NCI-H2196 (cell line): ENCODE data around the gene INSR.
A peak's percentile ranks its signal among the peaks of the same experiment; 100 is the strongest.
"Not testable (repeated sequence)": the region's sequence is repeated elsewhere in the genome, so short reads cannot be mapped to it uniquely, and the experiment has no call there.

Source experiments
- DNase-seq: peaks from one replicate; lab custom pipeline; 2025; ENCODE audit not compliant: unreplicated experiment; lab: John Stamatoyannopoulos, UW

The INSR gene

GRCh38 chr19:7104747-7105447 lies 189.3 kb downstream of the INSR start:
- no peak for DNase-seq

DNA sequence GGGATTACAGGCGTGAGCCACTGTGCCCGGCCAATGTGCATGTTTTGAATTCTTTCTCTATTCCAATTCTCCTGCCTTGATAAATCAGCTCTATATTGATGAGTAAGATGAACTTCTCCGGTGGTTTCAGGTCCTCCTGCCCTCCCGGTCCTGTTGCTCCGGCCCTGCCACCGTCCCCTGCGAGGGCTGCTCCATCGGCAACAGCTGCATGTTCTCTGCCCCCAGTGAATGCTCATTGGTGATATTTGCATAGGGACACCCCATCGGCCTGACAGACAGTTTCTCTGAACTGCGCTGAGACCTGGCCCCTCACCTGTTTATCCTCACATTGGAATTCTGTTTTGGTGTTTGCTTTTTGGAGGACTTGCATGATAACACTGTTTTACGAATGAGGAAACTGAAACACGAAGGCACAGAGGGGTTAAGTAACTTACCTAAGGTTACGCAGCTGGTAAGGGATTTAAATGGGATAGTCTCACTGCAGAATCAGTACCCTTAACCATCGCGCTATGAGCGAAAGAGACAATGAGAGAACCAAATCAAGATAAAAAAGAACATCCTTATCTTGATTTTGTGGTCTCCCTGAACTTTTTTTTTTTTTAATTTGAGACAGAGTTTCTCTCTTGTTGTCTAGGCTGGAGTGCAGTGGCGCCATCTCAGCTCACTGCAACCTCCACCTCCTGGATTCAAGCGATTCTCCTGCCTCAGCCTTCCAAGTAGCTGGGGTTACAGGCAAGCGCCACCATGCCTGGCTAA lies 192.5 kb downstream of the INSR start:
- DNase-seq = no peak

DNA sequence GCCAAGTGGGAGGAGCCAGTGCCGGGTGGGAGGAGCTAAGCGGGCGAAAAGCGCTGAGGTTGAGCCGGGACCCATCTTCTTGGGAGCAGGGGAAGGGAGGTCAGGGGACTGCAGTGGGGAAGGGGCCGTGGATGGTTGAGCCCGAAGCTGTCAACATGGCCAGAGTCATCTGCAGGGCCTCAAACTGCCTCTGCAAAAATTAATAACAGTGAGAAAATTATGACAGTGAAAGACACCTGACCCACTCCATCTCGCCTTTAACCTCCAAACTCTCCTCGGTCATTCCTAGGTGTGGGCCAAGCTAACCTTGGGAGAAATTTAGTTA lies 194.7 kb downstream of the INSR start:
- no peak for DNase-seq

DNA sequence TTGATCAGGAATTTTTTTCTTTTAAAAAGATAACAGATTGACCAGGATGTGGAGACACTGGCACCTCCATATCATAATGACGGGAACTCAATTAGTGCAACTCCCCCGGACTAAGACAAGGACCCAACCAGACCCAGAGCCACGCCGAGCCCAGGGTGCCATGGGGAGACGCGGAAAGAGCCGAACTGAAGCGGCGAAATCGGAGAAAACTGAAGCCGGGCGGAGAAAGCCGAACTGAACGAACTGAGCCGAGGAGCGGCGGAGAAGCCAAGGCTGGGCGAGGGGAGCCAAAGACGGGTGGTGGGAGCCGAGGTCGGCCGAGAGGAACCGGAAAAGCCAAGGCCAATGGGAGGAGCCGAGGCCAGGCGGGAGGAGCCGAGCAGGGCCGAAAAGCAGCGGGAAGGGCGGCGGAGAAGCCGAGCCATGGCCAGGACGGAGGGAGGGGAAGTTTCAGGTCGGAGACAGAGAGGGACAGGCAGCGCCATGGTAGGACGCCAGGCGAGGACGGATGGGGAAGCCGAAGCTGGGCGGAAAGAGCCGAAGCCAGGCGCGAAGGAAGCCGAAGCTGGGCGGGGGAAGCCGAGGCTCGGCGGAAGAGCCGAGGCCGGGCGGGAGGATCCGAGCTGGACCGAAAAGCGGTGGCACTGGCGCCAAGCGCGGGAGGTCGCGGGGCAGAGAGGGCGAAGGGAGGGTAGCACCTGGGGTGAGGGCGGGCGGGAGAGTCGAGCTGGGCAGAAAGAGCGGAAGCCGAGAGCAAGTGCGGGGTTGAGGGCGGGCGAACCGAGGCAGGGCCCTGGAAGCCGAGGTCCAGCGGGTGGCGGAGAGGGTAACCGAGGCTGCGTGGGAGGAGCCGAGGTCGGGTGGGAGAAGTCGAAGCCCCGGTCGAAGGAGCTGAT lies 195.3 kb downstream of the INSR start:
- peak; percentile 100 for DNase-seq

- no peak for DNase-seq
Measured at GRCh38 chr19:7098096-7098495, 196.1 kb downstream of the INSR start.

- DNase-seq = no peak
Measured at GRCh38 chr19:7088999-7089398, 205.2 kb downstream of the INSR start.

GRCh38 chr19:7083076-7083956 lies 210.9 kb downstream of the INSR start:
- DNase-seq = no peak

GRCh38 chr19:7078008-7078407 lies 216.2 kb downstream of the INSR start:
- DNase-seq = no peak

DNA sequence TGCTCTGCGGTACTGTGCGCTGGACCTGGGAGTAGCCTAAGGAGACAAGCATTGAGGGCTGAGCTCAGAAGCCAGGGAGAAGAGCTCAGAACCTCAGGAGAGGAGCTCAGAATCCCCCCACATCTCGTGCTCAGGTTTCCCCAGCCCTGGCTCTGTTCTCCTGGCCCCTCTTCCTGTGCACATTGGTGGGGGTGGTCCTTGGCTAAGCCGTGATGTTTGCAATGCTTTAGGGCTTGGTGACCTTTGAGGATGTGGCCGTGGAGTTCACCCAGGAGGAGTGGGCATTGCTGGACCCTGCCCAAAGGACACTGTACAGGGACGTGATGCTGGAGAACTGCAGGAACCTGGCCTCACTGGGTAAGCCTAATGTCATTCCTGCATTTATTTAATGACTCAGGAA lies 218.1 kb downstream of the INSR start:
- no peak for DNase-seq

DNA sequence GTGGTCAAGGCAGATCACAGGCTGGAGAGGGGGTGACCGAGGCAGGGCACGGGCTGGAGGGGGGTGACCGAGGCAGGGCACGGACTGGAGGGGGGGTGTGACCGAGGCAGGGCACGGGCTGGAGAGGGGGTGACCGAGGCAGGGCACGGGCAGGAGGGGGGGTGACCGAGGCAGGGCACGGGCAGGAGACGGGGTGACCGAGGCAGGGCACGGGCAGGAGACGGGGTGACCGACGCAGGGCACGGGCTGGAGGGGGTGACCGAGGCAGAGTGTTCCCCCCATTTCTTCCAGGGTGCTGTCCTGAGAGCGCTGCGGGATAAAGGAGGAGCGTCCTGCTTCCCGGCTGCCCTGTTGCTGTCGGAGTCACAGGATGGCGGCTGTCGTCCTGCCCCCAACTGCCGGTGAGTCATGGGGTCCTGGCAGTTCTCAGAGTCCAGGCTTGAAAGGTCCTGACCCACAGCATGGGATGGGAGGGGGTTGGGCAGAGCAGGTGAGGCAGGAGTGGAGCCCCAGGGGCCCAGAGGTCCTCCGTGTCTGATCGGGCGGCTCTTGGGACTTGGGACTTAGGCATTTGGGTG lies 219.4 kb downstream of the INSR start:
- DNase-seq = no peak

- DNase-seq = no peak
Measured at GRCh38 chr19:7072541-7072940, 221.7 kb downstream of the INSR start.

GRCh38 chr19:7069904-7070226 lies 224.3 kb downstream of the INSR start:
- no peak for DNase-seq

GRCh38 chr19:7069042-7069903 lies 224.9 kb downstream of the INSR start, which contains the start of gene ZNF557:
ZNF557 (plus strand) TSS chr19:7069703; CDS start chr19:7075075, 5,372 bp downstream.
- peak; percentile 97 for DNase-seq

DNA sequence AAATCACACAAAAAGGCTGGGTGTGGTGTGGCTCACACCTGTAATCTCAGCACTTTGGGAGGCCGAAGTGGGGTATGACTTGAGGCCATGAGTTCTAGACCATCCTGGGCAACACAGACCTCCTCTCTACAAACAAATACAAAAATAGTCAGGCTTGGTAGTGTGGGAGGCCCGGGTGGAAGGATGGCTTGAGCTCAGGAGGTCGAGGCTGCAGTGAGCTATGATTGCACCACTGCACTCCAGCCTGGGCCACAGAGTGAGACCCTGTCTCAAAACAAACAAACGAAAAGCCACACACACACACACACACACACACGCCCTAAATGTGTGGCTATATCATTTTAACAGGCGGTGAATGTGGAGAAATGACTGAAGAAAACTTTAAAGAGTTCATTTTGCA lies 225.6 kb downstream of the INSR start:
- DNase-seq = no peak

- DNase-seq = no peak
Measured at GRCh38 chr19:7067716-7068115, 226.5 kb downstream of the INSR start.

- DNase-seq = not testable (repeated sequence)
Measured at GRCh38 chr19:7067122-7067521, 227.1 kb downstream of the INSR start.

GRCh38 chr19:7063764-7064418 lies 230.3 kb downstream of the INSR start:
- DNase-seq = no peak

GRCh38 chr19:7063339-7063738 lies 230.9 kb downstream of the INSR start:
- no peak for DNase-seq
